ENCODE data around the gene ADH1B.

The ADH1B gene

GRCh38 chr4:99275050-99275449 lies 46.2 kb downstream of the ADH1B start:
- CTCF ChIA-PET, result no interaction called here
- TF ChIP-seq ELF4 (IDR thresholded peaks at IDR 0.05) (no peak), HDGF (IDR thresholded peaks at IDR 0.05; ENCODE audit: borderline replicate concordance) (no peak), TARDBP (IDR thresholded peaks at IDR 0.05) (no peak), SP1 (IDR thresholded peaks at IDR 0.05) (no peak), LEF1 (IDR thresholded peaks at IDR 0.05; ENCODE audit: borderline replicate concordance) (no peak)
- DNase-seq (ENCODE audit: extremely low spot score), result no peak
- POLR2A ChIA-PET, result no interaction called here

- ChIA-PET CTCF (no interaction called here), POLR2A (no interaction called here)
- no peak for TF ChIP-seq ZNF384 (IDR thresholded peaks at IDR 0.05)
- no peak for TF ChIP-seq FOXM1 (IDR thresholded peaks at IDR 0.05; ENCODE audit: borderline replicate concordance)
- no peak for TF ChIP-seq ELF4 (IDR thresholded peaks at IDR 0.05)
- no peak for TF ChIP-seq CTBP1 (IDR thresholded peaks at IDR 0.05; ENCODE audit: borderline replicate concordance)
- TF ChIP-seq FOXK2 (IDR thresholded peaks at IDR 0.05), result no peak
- TF ChIP-seq PKNOX1 (IDR thresholded peaks at IDR 0.05), result no peak
- TF ChIP-seq SP1 (IDR thresholded peaks at IDR 0.05), result no peak
- no peak for TF ChIP-seq SUZ12 (IDR thresholded peaks at IDR 0.05)
- no peak for TF ChIP-seq LEF1 (IDR thresholded peaks at IDR 0.05; ENCODE audit: borderline replicate concordance)
- no peak for TF ChIP-seq BHLHE40 (IDR thresholded peaks at IDR 0.05; ENCODE audit: borderline replicate concordance)
- TF ChIP-seq FOXA1 (IDR thresholded peaks at IDR 0.05), result no peak
- no peak for DNase-seq (ENCODE audit: extremely low spot score)
These were observed 47.5 kb downstream of the ADH1B start for GRCh38 chr4:99273704-99274103.

- ChIA-PET POLR2A (no interaction called here), CTCF (no interaction called here)
- no peak for DNase-seq (ENCODE audit: extremely low spot score)
- no peak for TF ChIP-seq BHLHE40 (IDR thresholded peaks at IDR 0.05; ENCODE audit: borderline replicate concordance)
- no peak for TF ChIP-seq L3MBTL2 (conservative IDR thresholded peaks at IDR 0.05)
- no peak for TF ChIP-seq ARNT (IDR thresholded peaks at IDR 0.05)
- no peak for TF ChIP-seq SUZ12 (IDR thresholded peaks at IDR 0.05)
- no peak for TF ChIP-seq FOXM1 (IDR thresholded peaks at IDR 0.05; ENCODE audit: borderline replicate concordance)
- TF ChIP-seq PKNOX1 (IDR thresholded peaks at IDR 0.05), result no peak
- no peak for TF ChIP-seq CTBP1 (IDR thresholded peaks at IDR 0.05; ENCODE audit: borderline replicate concordance)
These were observed 56.3 kb downstream of the ADH1B start for GRCh38 chr4:99264927-99265326.

Data from HEK293T (cell line).